HepG2 (cell line): ENCODE measurements around the gene OR8B2.

ENCODE experiments used
- ATF6 ChIP-seq: sonication (generic); formaldehyde crosslinking; conservative IDR thresholded peaks from 2 replicates; pipeline ENCODE4 v1.4.0; 2020; ENCODE audit warnings: missing genetic modification reagents
- FOXJ3 ChIP-seq: sonication (generic); formaldehyde crosslinking; IDR thresholded peaks from 2 replicates; pipeline ENCODE4 v1.4.0; 2020; ENCODE audit warnings: missing genetic modification reagents, mild to moderate bottlenecking, borderline replicate concordance
- SKI ChIP-seq: fragments of 450-650 bp; IDR thresholded peaks from one replicate; pipeline ENCODE4 v1.6.1; 2018; ENCODE audit warnings: mild to moderate bottlenecking; ENCODE audit not compliant: partially characterized antibody
- TAF1 ChIP-seq: sonication (generic); formaldehyde crosslinking; IDR thresholded peaks from 2 replicates; pipeline ENCODE4 v1.4.0; 2020; ENCODE audit warnings: missing genetic modification reagents
- TCF7L2 ChIP-seq: IDR thresholded peaks from 2 replicates; pipeline ENCODE4 v1.6.1; 2011; ENCODE audit warnings: mild to moderate bottlenecking, low read depth, low read length, moderate library complexity
- YY1 ChIP-seq: IDR thresholded peaks from 2 replicates; pipeline ENCODE4 v1.6.1; 2011; ENCODE audit warnings: low read length, low read depth, moderate library complexity, mild to moderate bottlenecking; ENCODE audit not compliant: insufficient read depth, insufficient replicate concordance
- ZBTB42 ChIP-seq: sonication (generic); formaldehyde crosslinking; IDR thresholded peaks from 2 replicates; pipeline ENCODE4 v1.5.0; 2020; ENCODE audit warnings: mild to moderate bottlenecking, missing genetic modification reagents
- ZFP91 ChIP-seq: sonication (generic); formaldehyde crosslinking; IDR thresholded peaks from 2 replicates; pipeline ENCODE4 v1.9.0; 2022; ENCODE audit warnings: missing genetic modification reagents, mild to moderate bottlenecking, borderline replicate concordance
- ZNF496 ChIP-seq: sonication (generic); formaldehyde crosslinking; IDR thresholded peaks from 2 replicates; pipeline ENCODE4 v1.8.1; 2023; ENCODE audit warnings: mild to moderate bottlenecking, moderate library complexity, missing genetic modification reagents; ENCODE audit not compliant: insufficient replicate concordance
- ZNF607 ChIP-seq: sonication (generic); formaldehyde crosslinking; IDR thresholded peaks from 2 replicates; pipeline ENCODE4 v1.5.1; 2020; ENCODE audit warnings: missing genetic modification reagents, mild to moderate bottlenecking, borderline replicate concordance
- ZNF619 ChIP-seq: sonication (generic); formaldehyde crosslinking; IDR thresholded peaks from 2 replicates; pipeline ENCODE4 v1.4.0; 2020; ENCODE audit warnings: mild to moderate bottlenecking, missing genetic modification reagents
- ZSCAN30 ChIP-seq: sonication (generic); formaldehyde crosslinking; IDR thresholded peaks from 2 replicates; pipeline ENCODE4 v1.5.0; 2020; ENCODE audit warnings: mild to moderate bottlenecking, missing genetic modification reagents
- TF ChIP-seq, protein P1 (sequence below): sonication (generic); formaldehyde crosslinking; IDR thresholded peaks from 2 replicates; pipeline ENCODE4 v1.5.0; 2020; ENCODE audit warnings: mild to moderate bottlenecking, missing genetic modification reagents, moderate library complexity

- no peak for TF ChIP-seq ZSCAN30 (CRISPR knock-in tag)
- TF ChIP-seq, protein P1, sequence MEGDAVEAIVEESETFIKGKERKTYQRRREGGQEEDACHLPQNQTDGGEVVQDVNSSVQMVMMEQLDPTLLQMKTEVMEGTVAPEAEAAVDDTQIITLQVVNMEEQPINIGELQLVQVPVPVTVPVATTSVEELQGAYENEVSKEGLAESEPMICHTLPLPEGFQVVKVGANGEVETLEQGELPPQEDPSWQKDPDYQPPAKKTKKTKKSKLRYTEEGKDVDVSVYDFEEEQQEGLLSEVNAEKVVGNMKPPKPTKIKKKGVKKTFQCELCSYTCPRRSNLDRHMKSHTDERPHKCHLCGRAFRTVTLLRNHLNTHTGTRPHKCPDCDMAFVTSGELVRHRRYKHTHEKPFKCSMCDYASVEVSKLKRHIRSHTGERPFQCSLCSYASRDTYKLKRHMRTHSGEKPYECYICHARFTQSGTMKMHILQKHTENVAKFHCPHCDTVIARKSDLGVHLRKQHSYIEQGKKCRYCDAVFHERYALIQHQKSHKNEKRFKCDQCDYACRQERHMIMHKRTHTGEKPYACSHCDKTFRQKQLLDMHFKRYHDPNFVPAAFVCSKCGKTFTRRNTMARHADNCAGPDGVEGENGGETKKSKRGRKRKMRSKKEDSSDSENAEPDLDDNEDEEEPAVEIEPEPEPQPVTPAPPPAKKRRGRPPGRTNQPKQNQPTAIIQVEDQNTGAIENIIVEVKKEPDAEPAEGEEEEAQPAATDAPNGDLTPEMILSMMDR (CRISPR knock-in tag): no peak
- no peak for TF ChIP-seq SKI
- TF ChIP-seq ZNF607: no peak
- TF ChIP-seq ZNF619 (CRISPR knock-in tag): no peak
- TF ChIP-seq ZBTB42: no peak
- TF ChIP-seq ZNF496 (CRISPR knock-in tag): no peak
- TF ChIP-seq YY1: no peak
- TF ChIP-seq ZFP91 (CRISPR knock-in tag): no peak
- TF ChIP-seq TCF7L2: no peak
- TF ChIP-seq TAF1 (CRISPR knock-in tag): no peak
- no peak for TF ChIP-seq ATF6
- no peak for TF ChIP-seq FOXJ3 (CRISPR knock-in tag)
Measured at GRCh38 chr11:124339396-124340141, 44.7 kb downstream of the OR8B2 start.
